A549 (cell line): ENCODE results near the gene DDX21. TPM values are rescaled to one million over a fixed set of nuclear protein-coding genes. Genes with fewer than 3 reads are reported as not detected.

Source experiments
- polyA plus RNA-seq, 4 experiments: library from polyadenylated mRNA; depleted of rRNA in 3 of 4; stranded (reverse); fragments of >200 nt; fragmentation: RNase III in 1 of 4; extraction: RNeasy Plus Mini Kit Qiagen cat#74134 plus additional on column Dnase treatment in 1 of 4; gene quantifications; 2 replicates in 3 of 4; 3 replicates in 1 of 4; pipeline ENCODE4 v1.2.3, GENCODE V29; 2011 to 2017
- small RNA-seq, 6 experiments: library from RNA; depleted of rRNA; stranded (forward); fragments of <200 nt; gene quantifications; one replicate each; pipeline ENCODE3, GENCODE V24; 2012

DDX21 gene
- polyA plus RNA-seq, 2 of the 4 experiments (the other 2 are of a cell fraction): 113 to 218 TPM

Small RNAs within 50 kb of the gene (small RNA-seq; reads per million reads assigned to genes)
- gene RNU6-571P: 0 reads per million in 6 experiments

Other genes with a start within 250 kb of the DDX21 start
- gene CCAR1, start 234.9 kb upstream of the DDX21 start, polyA plus RNA-seq (2011; rRNA removed): 98.8 and 99.2 TPM in 2 replicates
- 103 to 108 TPM (median 107 TPM) in 3 replicates for gene CCAR1, start 234.9 kb upstream of the DDX21 start, polyA plus RNA-seq (2017; fragmentation: RNase III; extraction: RNeasy Plus Mini Kit Qiagen cat#74134 plus additional on column Dnase treatment)
- gene STOX1, start 128.6 kb upstream of the DDX21 start, polyA plus RNA-seq (2011; rRNA removed): 1.6 and 1.8 TPM in 2 replicates
- 0.64 to 0.94 TPM (median 0.69 TPM) in 3 replicates for gene STOX1, start 128.6 kb upstream of the DDX21 start, polyA plus RNA-seq (2017; fragmentation: RNase III; extraction: RNeasy Plus Mini Kit Qiagen cat#74134 plus additional on column Dnase treatment)
- gene DDX50, start 54.9 kb upstream of the DDX21 start, polyA plus RNA-seq (2011; rRNA removed): 50.7 and 64.6 TPM in 2 replicates
- gene DDX50, start 54.9 kb upstream of the DDX21 start, polyA plus RNA-seq (2017; fragmentation: RNase III; extraction: RNeasy Plus Mini Kit Qiagen cat#74134 plus additional on column Dnase treatment): 35.1 to 36.1 TPM (median 35.6 TPM) in 3 replicates
- gene KIFBP, start 32.6 kb downstream of the DDX21 start, polyA plus RNA-seq (2011; rRNA removed): 43.7 and 53.8 TPM in 2 replicates
- 35.2 to 36.1 TPM (median 35.4 TPM) in 3 replicates for gene KIFBP, start 32.6 kb downstream of the DDX21 start, polyA plus RNA-seq (2017; fragmentation: RNase III; extraction: RNeasy Plus Mini Kit Qiagen cat#74134 plus additional on column Dnase treatment)
- 88.7 TPM in 2 replicates for gene SRGN, start 131.9 kb downstream of the DDX21 start, polyA plus RNA-seq (2011; rRNA removed)
- gene SRGN, start 131.9 kb downstream of the DDX21 start, polyA plus RNA-seq (2017; fragmentation: RNase III; extraction: RNeasy Plus Mini Kit Qiagen cat#74134 plus additional on column Dnase treatment): 50.5 to 59.3 TPM (median 51.9 TPM) in 3 replicates
- gene VPS26A, start 168.0 kb downstream of the DDX21 start, polyA plus RNA-seq (2011; rRNA removed): 35.0 and 52.6 TPM in 2 replicates
- gene VPS26A, start 168.0 kb downstream of the DDX21 start, polyA plus RNA-seq (2017; fragmentation: RNase III; extraction: RNeasy Plus Mini Kit Qiagen cat#74134 plus additional on column Dnase treatment): 62.5 to 62.6 TPM (median 62.6 TPM) in 3 replicates
- 55.5 and 57.4 TPM in 2 replicates for gene SUPV3L1, start 224.1 kb downstream of the DDX21 start, polyA plus RNA-seq (2011; rRNA removed)
- gene SUPV3L1, start 224.1 kb downstream of the DDX21 start, polyA plus RNA-seq (2017; fragmentation: RNase III; extraction: RNeasy Plus Mini Kit Qiagen cat#74134 plus additional on column Dnase treatment): 31.4 to 35.0 TPM (median 31.9 TPM) in 3 replicates